NCI-H2107 (cell line): ENCODE data around the gene CD86.
"Not testable (repeated sequence)": the region's sequence is repeated elsewhere in the genome, so short reads cannot be mapped to it uniquely, and the experiment has no call there.

ENCODE experiments used
- DNase-seq: peaks from one replicate; lab custom pipeline; 2025; lab: John Stamatoyannopoulos, UW

Gene CD86

DNA sequence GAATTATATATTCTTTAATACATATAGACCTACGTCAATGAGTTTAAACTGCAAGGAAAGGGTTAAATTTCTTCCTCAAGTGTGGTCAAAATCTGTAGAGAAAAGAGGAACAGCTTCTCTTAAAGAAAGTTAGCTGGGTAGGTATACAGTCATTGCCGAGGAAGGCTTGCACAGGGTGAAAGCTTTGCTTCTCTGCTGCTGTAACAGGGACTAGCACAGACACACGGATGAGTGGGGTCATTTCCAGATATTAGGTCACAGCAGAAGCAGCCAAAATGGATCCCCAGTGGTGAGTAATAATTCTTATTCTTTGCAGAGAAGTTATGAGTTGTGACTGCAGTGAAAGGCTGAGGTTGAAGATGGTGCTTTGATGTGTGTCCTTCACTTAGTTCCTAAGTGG is at the start of gene CD86:
Gene CD86, plus strand, starts transcription at position 148 of the 400 bp plus-strand sequence. Its CDS starts 128 bp downstream, at position 276.
- no peak for DNase-seq

- no peak for DNase-seq
Observed at GRCh38 chr3:122006267-122006666, 48.9 kb upstream of the CD86 start.

DNA sequence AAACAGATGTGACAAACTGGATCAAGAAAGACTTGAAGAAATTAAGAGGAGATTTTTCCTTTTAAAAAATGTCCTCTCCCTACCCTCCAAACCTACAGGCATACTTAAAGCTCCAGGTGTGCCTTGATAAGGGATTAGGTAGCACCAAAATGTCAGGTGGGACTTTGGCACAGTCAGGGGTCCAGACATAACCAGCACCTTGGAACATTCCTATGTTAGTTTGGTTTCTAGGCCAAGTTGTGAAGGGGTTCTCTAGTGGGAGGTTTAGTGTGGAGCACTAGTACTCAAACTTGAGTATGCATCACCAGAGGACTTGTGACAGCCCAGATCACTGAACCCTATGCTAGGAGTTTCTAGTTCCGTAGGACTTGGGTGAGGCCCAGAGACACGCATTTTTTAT is 47.0 kb upstream of the CD86 start:
- DNase-seq, result no peak

- no peak for DNase-seq
Observed at GRCh38 chr3:122010506-122010905, 44.7 kb upstream of the CD86 start.

GRCh38 chr3:122011396-122011795 is 43.8 kb upstream of the CD86 start:
- DNase-seq, result no peak

DNA sequence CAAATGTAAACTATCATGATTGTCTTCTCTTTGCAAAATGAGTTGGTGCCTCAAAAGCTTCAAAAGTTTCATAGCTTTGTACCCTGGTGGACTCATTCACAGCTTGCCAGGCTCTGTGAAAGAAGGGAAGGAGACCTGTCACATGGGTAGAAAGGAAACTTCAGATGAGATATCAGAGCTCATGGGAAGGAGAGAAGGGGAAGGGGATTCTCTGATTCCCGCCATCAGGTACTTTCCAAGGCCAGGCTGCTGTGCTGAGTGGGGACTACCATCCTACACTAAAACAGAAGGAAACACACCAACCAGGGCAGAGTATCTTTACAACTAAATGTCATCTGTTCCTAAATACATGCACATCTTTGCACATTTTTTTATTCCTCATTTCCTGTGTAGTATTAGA is 42.3 kb upstream of the CD86 start:
- DNase-seq, result no peak

GRCh38 chr3:122013448-122013925 is 41.7 kb upstream of the CD86 start:
- DNase-seq, result no peak

DNA sequence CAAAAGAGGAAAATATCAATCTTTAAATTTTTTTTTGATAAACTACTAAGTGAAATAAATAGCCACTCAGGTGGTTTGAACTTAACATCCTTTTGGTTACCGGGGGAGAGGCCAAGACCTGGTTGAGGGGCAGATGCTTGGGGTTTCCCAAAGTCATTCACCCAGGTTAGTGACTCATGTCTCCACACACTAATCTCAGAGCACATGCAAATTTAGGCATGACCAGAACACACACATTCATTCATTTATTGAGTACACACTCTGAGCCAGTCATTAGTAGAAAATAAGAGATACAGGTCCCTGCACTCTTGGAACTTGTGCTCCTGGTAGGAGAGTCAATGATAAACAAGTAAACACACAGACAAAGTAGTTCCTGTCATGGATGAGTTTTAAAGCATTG is 40.4 kb upstream of the CD86 start:
- DNase-seq, result no peak

GRCh38 chr3:122019493-122019892 is 35.7 kb upstream of the CD86 start:
- DNase-seq, result no peak

DNA sequence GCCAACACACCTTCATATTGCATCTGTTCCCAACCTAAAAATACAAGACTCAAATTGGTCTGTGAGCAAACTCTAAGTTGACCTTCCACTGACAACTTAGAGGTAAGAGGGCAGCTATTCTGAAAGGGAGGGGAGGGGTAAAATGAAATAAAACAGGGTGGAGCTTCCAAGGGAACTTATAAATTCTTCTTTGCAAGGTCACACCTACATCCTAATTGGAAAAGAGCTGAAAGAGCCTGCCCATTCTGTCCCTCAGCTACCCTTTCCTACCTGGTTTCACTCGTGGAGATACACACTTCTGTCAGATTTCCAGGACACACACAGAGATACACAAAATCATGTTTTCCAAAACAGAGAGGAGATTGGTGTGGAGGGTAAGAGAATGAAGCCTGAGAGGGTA is 34.1 kb upstream of the CD86 start:
- DNase-seq, result no peak

GRCh38 chr3:122021811-122022401 is 33.3 kb upstream of the CD86 start, which contains the start of gene ILDR1:
Gene ILDR1 (minus strand): TSS chr3:122022247. CDS start chr3:122022077, 170 bp downstream.
- DNase-seq, result peak; percentile 81

DNA sequence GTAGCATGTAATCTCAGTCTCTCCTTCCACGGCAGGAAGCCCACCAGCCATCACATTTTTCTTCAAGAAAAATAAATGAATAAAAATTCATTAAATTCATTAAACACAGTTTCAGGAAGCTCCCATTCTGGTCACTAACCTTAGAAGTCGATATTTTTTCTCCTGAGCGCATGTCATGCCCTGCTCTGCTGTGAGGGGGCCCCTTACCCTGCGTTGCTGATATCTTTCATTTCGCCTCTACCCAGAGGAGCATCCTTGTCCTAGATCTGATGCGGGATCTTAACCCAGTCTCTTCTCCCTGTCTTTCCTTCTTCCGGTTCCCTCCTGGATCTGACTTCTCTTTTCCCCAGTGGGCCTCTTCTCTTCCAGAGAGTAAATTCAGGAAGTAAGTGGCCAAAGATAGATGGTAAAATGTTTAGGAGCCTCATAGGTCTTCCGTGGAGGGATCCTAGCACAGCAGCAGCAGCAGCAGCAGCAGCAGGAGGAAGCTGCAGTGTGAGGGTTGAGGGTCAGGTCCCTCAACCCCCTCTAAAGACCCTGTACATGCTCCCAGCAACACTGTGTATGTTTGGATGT is 31.7 kb upstream of the CD86 start:
- no peak for DNase-seq

DNA sequence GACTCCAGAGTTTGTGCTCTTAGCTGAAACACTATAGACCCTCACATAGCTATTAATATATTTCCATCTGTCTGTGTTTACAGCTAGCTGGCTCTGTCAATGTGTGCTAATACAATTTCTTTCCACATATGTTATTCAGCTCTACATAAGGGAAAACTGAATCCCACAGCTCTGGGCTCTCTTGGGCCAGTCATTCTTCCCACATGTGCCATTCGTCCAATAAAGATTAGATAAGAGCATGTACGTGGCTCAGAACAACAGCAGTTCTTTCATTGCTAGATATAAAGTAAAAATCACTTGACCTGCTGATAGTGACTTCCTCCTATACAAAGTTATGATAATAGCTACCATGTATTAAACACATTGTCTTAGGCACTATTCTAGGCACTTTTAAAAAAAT is 30.4 kb upstream of the CD86 start:
- no peak for DNase-seq

DNA sequence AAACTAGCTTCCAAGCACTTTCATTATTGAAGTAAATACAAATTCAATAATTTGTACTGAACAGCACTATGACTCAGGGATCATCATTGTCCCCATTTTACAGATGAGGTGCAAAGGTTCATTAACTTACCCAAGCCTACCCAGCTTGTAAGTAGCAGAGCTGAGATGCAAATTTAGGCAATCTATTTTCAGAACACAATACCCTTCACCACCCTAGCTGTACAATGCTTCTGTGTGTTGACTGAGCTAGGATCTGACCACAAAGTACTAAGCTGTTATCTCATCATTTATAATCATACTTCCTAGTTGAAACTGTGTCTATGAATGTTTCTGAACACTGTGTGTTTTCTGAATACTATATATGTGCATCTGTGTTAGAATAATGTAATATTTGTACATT is 29.9 kb upstream of the CD86 start:
- no peak for DNase-seq

DNA sequence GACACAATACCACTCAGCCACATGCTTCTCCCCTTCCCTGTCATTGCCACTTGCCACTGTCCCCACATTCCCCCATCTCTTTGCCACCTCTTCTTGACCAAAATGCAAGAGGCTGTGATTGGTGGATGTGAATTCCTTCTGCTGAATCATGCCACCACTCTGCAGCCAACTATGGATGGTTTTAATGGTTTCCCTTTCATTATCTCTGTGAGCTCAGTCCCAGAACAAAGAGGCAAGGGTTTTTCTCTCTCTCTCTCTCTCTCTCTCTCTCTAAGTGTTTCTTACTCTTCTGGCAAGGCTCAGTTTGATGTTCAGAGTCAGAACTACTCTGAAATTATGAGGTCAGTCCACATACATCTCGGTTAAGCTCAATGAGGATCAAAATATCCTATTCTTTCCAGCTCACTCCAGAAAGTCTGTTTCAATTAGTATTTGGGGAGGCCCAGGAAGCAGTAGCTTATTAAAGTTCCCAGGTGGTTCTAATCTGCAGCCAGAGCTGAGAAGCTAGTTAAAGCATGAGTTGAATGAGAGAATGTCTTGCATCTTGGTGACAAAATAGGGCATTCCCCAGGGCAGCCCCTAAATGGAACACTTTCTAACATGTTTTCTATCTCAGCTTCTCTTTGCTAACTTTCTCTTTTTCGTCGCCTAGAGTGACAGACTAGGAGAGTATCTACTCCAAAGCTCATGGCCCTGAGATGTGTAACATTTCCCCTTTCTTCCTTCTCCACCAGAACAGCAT is 24.6 kb upstream of the CD86 start:
- DNase-seq, result no peak

DNA sequence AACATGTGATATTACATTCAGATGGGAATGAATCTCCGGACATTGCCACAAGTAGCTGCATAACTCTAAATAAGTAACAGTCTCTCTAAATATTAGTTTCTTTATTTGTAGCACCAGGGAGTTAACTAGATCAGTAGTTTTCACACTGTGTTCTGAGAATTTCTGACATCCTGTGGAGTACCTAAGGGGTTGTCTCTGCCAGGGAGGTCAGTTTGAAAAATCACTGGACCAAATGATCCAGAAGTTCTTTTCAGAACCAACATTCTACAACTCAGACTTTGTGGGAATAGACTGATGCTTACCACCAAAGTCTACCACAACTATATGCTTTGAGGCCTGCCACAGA is 24.1 kb upstream of the CD86 start:
- no peak for DNase-seq

- DNase-seq, result no peak
Observed at GRCh38 chr3:122032531-122032930, 22.6 kb upstream of the CD86 start.

DNA sequence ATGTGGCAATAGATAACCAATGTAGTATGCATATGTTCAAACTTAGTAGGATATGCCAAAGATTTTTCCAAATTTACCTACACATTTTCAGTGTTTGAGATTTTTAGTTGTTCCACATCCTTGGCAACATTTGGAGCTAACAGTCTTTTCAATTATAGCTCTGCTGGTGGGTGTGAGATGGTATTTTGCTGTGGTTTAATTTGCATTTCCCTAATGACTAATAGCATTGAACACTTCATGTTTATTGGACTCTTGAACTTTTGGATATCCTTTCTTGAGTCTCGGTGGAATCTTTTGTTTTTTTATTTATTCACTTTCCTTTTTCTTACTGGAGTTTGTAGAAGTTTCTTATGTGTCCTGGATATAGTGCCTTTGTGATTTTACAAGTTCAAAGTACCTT is 22.1 kb upstream of the CD86 start:
- DNase-seq, result no peak

GRCh38 chr3:122047296-122047695 is 7.9 kb upstream of the CD86 start:
- DNase-seq, result not testable (repeated sequence)

- DNase-seq, result not testable (repeated sequence)
Observed at GRCh38 chr3:122047773-122048172, 7.4 kb upstream of the CD86 start.

- no peak for DNase-seq
Observed at GRCh38 chr3:122052968-122053367, 2.2 kb upstream of the CD86 start.

DNA sequence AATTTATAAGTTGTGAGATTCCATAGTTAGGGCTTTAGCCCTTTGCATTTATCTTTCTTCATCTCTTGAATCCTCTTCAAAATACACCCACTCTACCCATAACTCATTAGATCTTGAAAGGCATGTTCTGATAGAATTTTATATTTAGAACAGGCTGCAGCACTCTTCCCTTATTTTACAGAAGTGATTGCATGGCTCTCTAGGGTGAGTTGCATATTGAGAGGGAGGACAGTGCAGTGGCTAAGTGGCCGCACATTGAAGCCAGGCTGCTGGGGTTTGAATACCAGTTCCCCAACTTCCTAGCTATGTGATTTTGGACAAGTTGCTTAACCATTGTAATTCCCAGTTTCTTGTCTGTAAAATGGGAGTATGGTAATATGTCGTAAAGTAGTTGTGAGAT is 2.5 kb downstream of the CD86 start:
- no peak for DNase-seq

GRCh38 chr3:122058294-122058693 is 3.1 kb downstream of the CD86 start:
- no peak for DNase-seq
